Anterior cingulate cortex (tissue), 58 donors: ENCODE measurements around the gene PLA2G6.

Experiments
- DNase-seq, 58 donors: peaks; one replicate each; lab custom pipeline; 2025; lab: John Stamatoyannopoulos, UW

The PLA2G6 gene

DNA sequence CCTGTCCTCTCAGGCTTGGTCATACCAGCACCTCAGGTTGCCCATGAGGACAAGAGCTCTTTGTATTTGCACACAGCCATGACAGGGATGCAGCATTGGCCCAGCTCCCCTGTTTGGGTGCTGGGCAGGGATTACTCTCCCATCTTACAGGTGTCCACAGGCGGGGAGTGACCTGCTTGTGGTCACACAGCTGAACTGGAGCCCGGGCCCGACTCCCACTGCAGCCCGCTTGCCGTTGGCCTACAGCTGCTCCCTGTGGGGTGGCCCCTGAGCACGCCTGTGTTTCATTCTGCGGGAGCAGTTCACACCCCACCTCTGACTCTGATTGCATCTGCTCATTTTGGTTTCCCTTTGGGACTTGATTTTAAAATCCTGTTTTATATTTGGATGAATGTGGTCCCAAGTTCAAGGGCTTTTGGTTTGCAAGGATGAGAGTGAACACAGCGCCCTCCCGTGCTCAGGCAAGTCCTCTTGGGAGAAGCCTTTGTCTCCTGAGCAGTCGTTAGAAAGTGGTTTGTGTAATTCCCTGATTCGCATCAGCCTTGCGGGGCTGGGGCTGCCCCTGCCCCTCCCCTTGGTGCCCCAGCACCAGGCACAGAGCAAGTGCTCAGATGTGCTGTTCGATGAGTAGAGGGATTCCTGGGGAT lies 115.1 kb downstream of the PLA2G6 start:
- peak in 2 of 58 donors; percentile 15 to 45 for DNase-seq

DNA sequence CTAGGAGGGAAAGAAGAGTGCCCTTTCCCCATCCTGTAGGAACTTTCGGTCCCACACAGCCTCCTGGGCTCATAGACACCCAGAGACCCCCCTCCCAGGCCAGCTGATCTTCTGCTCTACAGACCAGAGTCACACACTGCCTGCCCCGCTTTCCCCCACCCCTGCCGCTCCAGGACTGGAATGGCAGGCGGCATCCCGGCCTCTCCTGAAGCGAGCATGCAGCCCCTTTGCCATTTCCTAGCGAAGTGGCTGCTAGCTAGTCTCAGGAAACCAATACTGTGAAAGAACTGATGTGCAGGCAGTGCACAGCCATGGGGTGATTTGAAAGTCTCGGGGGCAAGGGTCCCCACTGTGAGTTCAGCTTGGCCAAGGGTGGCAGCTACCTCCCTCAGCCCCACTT lies 116.1 kb downstream of the PLA2G6 start:
- no peak for DNase-seq

GRCh38 chr22:38062791-38063190 lies 118.8 kb downstream of the PLA2G6 start:
- DNase-seq = peak in 36 of 58 donors; percentile 22 to 76 (median 46)
